Measurements from ENCODE around the gene ADK.

Gene ADK

GRCh38 chr10:74596713-74597112 lies 445.7 kb downstream of the ADK start:
- Histone ChIP-seq H3K27me3 (ENCODE audit: insufficient read depth, poor library complexity, severe bottlenecking) (no peaks in the 10 kb centered on the region), H3K4me3 (replicated peaks; ENCODE audit: insufficient read depth, low read length) (no peak overlapping the region), H3K27ac (replicated peaks) (no peak overlapping the region)
- TF ChIP-seq GABPA (IDR thresholded peaks at IDR 0.05; ENCODE audit: low read depth): no peak
- TF ChIP-seq REST (IDR thresholded peaks at IDR 0.05; ENCODE audit: insufficient replicate concordance, low read depth): no peak
- no peak for TF ChIP-seq SPI1 (IDR thresholded peaks at IDR 0.05; ENCODE audit: borderline replicate concordance, low read depth)
- TF ChIP-seq CTCF (IDR thresholded peaks at IDR 0.05; ENCODE audit: insufficient read depth, low read length): no peak
- TF ChIP-seq POLR2AphosphoS5 (IDR thresholded peaks at IDR 0.05; ENCODE audit: low read depth): no peak
- DNase-seq (ENCODE audit: low read depth in 1 of 2, low spot score in 1 of 2): no peak

- Histone ChIP-seq H3K27ac (replicated peaks) (no peak overlapping the region), H3K27me3 (ENCODE audit: insufficient read depth, poor library complexity, severe bottlenecking) (no peaks in the 10 kb centered on the region), H3K4me3 (replicated peaks; ENCODE audit: insufficient read depth, low read length) (no peak overlapping the region)
- DNase-seq (ENCODE audit: low read depth in 1 of 2, low spot score in 1 of 2): no peak
- TF ChIP-seq REST (IDR thresholded peaks at IDR 0.05; ENCODE audit: insufficient replicate concordance, low read depth) (no peak), GABPA (IDR thresholded peaks at IDR 0.05; ENCODE audit: low read depth) (no peak), SPI1 (IDR thresholded peaks at IDR 0.05; ENCODE audit: borderline replicate concordance, low read depth) (no peak), CTCF (IDR thresholded peaks at IDR 0.05; ENCODE audit: insufficient read depth, low read length) (no peak), POLR2AphosphoS5 (IDR thresholded peaks at IDR 0.05; ENCODE audit: low read depth) (no peak)
Measured at GRCh38 chr10:74598891-74599566, 448.0 kb downstream of the ADK start.

GRCh38 chr10:74599672-74600071 lies 448.7 kb downstream of the ADK start:
- no peak overlapping the region for H3K27ac ChIP-seq (replicated peaks)
- no peaks in the 10 kb centered on the region for H3K27me3 ChIP-seq (ENCODE audit: insufficient read depth, poor library complexity, severe bottlenecking)
- no peak overlapping the region for H3K4me3 ChIP-seq (replicated peaks; ENCODE audit: insufficient read depth, low read length)
- no peak for DNase-seq (ENCODE audit: low read depth in 1 of 2, low spot score in 1 of 2)
- no peak for TF ChIP-seq POLR2AphosphoS5 (IDR thresholded peaks at IDR 0.05; ENCODE audit: low read depth)
- no peak for TF ChIP-seq REST (IDR thresholded peaks at IDR 0.05; ENCODE audit: insufficient replicate concordance, low read depth)
- no peak for TF ChIP-seq GABPA (IDR thresholded peaks at IDR 0.05; ENCODE audit: low read depth)
- no peak for TF ChIP-seq SPI1 (IDR thresholded peaks at IDR 0.05; ENCODE audit: borderline replicate concordance, low read depth)
- TF ChIP-seq CTCF (IDR thresholded peaks at IDR 0.05; ENCODE audit: insufficient read depth, low read length): no peak

Measured in HL-60 (cell line).